PC-9 (cell line): ENCODE results near the gene ACKR2. TPM values are rescaled to one million over a fixed set of nuclear protein-coding genes. Genes with fewer than 3 reads are reported as not detected.

Experiments used
- BruUV-seq: library from RNA; stranded (reverse); fragments of 400-500 nt; replicated peaks from 2 replicates; lab custom pipeline; 2021; lab: Mats Ljungman, UMichigan
- CTCF ChIA-PET: fragments of 300-600 bp; sonication (Branson Sonifier 250); formaldehyde crosslinking; loops from one replicate; lab custom pipeline; 2022; ENCODE audit warnings: antibody characterized with exemption; lab: Charles Lee
- POLR2A ChIA-PET: fragments of 300-600 bp; sonication (Branson Sonifier 250); formaldehyde crosslinking; loops from one replicate; lab custom pipeline; 2022; ENCODE audit warnings: antibody characterized with exemption; ENCODE audit not compliant: unreplicated experiment; lab: Charles Lee
- DNase-seq, 2 experiments: peaks; one replicate each; pipeline versions ENCODE4 v3.0.0 to v3.0.0-alpha.2; 2015 to 2022; ENCODE audit warnings: mixed read lengths in 1 of 2
- H2AFZ ChIP-seq: fragments of 200-600 bp; sonication (generic); 2 replicates; pipeline ENCODE4 v1.8.1; 2017; ENCODE audit warnings: antibody characterized with exemption
- H3F3A ChIP-seq: fragments of 200-600 bp; sonication (generic); 2 replicates; pipeline ENCODE4 v1.8.1; 2017; ENCODE audit warnings: antibody characterized with exemption, mild to moderate bottlenecking, low read depth; ENCODE audit not compliant: insufficient read depth
- H3K27ac ChIP-seq: fragments of 200-600 bp; sonication (generic); 2 replicates; pipeline ENCODE4 v1.6.1; 2016; ENCODE audit warnings: mixed run types
- H3K27me3 ChIP-seq: fragments of 200-600 bp; sonication (generic); 2 replicates; pipeline ENCODE4 v1.6.1; 2016; ENCODE audit warnings: low read depth, mixed run types; ENCODE audit not compliant: insufficient read depth
- H3K36me3 ChIP-seq: fragments of 200-600 bp; sonication (generic); 2 replicates; pipeline ENCODE4 v1.6.1; 2016; ENCODE audit warnings: low read depth, mixed run types
- H3K4me1 ChIP-seq: fragments of 200-600 bp; sonication (generic); replicated peaks from 2 replicates; pipeline ENCODE4 v1.6.1; 2016; ENCODE audit warnings: mixed run types; ENCODE audit not compliant: insufficient read depth
- H3K4me2 ChIP-seq: fragments of 200-600 bp; sonication (generic); 2 replicates; pipeline ENCODE4 v1.6.1; 2017; ENCODE audit warnings: mixed run types
- H3K4me3 ChIP-seq: fragments of 200-600 bp; sonication (generic); 2 replicates; pipeline ENCODE4 v1.6.1; 2016; ENCODE audit warnings: mixed run types
- H3K79me2 ChIP-seq: fragments of 200-600 bp; sonication (generic); 2 replicates; pipeline ENCODE4 v1.6.1; 2017; ENCODE audit warnings: low read depth, mixed run types
- H3K9me2 ChIP-seq: fragments of 200-600 bp; sonication (generic); 2 replicates; pipeline ENCODE4 v1.8.1; 2017; ENCODE audit warnings: mild to moderate bottlenecking; ENCODE audit not compliant: insufficient read depth
- H3K9me3 ChIP-seq: fragments of 200-600 bp; sonication (generic); 2 replicates; pipeline ENCODE4 v1.8.1; 2016; ENCODE audit warnings: low read depth; ENCODE audit not compliant: insufficient read depth
- H4K20me1 ChIP-seq: fragments of 200-600 bp; sonication (generic); 2 replicates; pipeline ENCODE4 v1.8.1; 2017; ENCODE audit not compliant: insufficient read depth
- EZH2 ChIP-seq: fragments of 200-600 bp; sonication (generic); IDR thresholded peaks from 2 replicates; pipeline ENCODE4 v1.8.0; 2017; ENCODE audit warnings: antibody characterized with exemption, low read depth
- intact Hi-C: fragments of 100-400 bp; cut with micrococcal nuclease; formaldehyde crosslinking; loops from one replicate; pipeline ENCODE4 v1.10.0; 2022; ENCODE audit not compliant: unreplicated experiment
- total RNA-seq: library from RNA; stranded (reverse); gene quantifications from 2 replicates; pipeline ENCODE4 v1.2.3, GENCODE V29; 2021
- TF ChIP-seq, protein P1 (sequence below): fragments of 200-600 bp; sonication (generic); conservative IDR thresholded peaks from 2 replicates; pipeline ENCODE4 v1.6.1; 2017; ENCODE audit warnings: mixed run types, antibody characterized with exemption, mild to moderate bottlenecking, moderate library complexity

ACKR2 gene
- total RNA-seq, 1 experiment from 2014 or later = 2.9 TPM

DNA sequence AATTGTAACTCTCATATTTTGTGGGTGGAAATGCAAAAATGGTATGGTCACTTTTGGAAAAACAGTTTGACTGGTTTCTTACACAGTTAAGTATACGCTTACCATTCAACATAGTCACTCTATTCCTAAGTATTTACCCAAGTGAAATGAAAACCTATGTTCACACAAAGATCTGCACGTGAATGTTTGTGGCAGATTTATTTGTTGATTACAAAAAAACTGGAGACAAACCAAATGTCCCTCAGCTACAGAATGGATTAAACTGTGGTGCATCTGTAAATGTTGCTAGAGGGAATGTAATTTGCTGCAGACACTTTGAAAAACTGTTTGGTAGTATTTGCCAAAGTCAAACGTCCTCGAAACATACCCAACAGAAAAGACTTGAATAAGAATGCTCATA, 29.3 kb downstream of the ACKR2 start:
- no TSS peak for BruUV-seq
- H3K79me2 ChIP-seq = no peaks in the 10 kb centered on the region
- H3F3A ChIP-seq = no peaks in the 10 kb centered on the region
- H2AFZ ChIP-seq = no peak overlapping the region
- no peak overlapping the region for H3K27ac ChIP-seq
- no peak overlapping the region for H3K4me2 ChIP-seq
- DNase-seq = no peak
- H3K4me3 ChIP-seq = no peak overlapping the region
- no peaks in the 10 kb centered on the region for H3K9me3 ChIP-seq
- CTCF ChIA-PET = no interaction called here
- no peaks in the 10 kb centered on the region for H3K4me1 ChIP-seq
- H3K27me3 ChIP-seq = no peaks in the 10 kb centered on the region
- H3K9me2 ChIP-seq = no peaks in the 10 kb centered on the region
- no peaks in the 10 kb centered on the region for H3K36me3 ChIP-seq
- intact Hi-C loops = loop anchor here (5.0 kb wide), 1 partner anchor 611 kb away; no protein-coding TSS in a partner anchor
- POLR2A ChIA-PET = no interaction called here
- TF ChIP-seq, protein P1, sequence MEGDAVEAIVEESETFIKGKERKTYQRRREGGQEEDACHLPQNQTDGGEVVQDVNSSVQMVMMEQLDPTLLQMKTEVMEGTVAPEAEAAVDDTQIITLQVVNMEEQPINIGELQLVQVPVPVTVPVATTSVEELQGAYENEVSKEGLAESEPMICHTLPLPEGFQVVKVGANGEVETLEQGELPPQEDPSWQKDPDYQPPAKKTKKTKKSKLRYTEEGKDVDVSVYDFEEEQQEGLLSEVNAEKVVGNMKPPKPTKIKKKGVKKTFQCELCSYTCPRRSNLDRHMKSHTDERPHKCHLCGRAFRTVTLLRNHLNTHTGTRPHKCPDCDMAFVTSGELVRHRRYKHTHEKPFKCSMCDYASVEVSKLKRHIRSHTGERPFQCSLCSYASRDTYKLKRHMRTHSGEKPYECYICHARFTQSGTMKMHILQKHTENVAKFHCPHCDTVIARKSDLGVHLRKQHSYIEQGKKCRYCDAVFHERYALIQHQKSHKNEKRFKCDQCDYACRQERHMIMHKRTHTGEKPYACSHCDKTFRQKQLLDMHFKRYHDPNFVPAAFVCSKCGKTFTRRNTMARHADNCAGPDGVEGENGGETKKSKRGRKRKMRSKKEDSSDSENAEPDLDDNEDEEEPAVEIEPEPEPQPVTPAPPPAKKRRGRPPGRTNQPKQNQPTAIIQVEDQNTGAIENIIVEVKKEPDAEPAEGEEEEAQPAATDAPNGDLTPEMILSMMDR = no peak
- TF ChIP-seq EZH2 = no peak
- H4K20me1 ChIP-seq = no peaks in the 10 kb centered on the region

DNA sequence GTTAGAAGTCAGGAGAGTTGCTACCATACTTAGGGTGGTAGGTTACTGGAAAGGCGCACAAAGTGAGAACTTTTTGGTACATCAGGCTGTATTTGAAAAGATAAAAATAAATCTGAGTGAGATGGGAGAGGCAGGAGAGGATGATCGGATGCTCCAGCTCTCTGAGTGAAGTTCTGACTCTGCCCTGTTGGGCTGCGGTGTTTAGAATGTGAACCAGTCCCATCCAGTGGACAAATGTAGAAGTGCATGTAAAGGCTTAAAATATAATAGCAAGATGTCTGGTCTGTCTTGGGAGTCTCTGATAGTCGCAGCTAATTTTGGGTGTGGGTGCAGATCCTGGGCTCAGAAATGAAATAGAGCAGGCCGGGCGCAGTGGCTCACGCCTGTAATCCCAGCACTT, 30.4 kb downstream of the ACKR2 start:
- Histone ChIP-seq H2AFZ (no peak overlapping the region), H3K9me2 (no peaks in the 10 kb centered on the region), H3K4me1 (no peaks in the 10 kb centered on the region), H3K27me3 (no peaks in the 10 kb centered on the region), H3K27ac (no peak overlapping the region), H3K36me3 (no peaks in the 10 kb centered on the region), H4K20me1 (no peaks in the 10 kb centered on the region), H3K79me2 (no peaks in the 10 kb centered on the region), H3K4me2 (no peak overlapping the region), H3F3A (no peaks in the 10 kb centered on the region), H3K9me3 (no peaks in the 10 kb centered on the region), H3K4me3 (no peak overlapping the region)
- peak; percentile 34 to 44 for DNase-seq
- ChIA-PET CTCF (interaction anchor here (1.0 to 1.7 kb wide), 3 partner anchors 8 to 51 kb away, joined by 3 to 6 read pairs (median 3); no protein-coding TSS in a partner anchor), POLR2A (no interaction called here)
- BruUV-seq = no TSS peak
- intact Hi-C loops = loop anchor here (1.0 to 5.0 kb wide), 2 partner anchors 58 to 612 kb away; no protein-coding TSS in a partner anchor
- TF ChIP-seq, protein P1 = peak; percentile 76
- no peak for TF ChIP-seq EZH2

DNA sequence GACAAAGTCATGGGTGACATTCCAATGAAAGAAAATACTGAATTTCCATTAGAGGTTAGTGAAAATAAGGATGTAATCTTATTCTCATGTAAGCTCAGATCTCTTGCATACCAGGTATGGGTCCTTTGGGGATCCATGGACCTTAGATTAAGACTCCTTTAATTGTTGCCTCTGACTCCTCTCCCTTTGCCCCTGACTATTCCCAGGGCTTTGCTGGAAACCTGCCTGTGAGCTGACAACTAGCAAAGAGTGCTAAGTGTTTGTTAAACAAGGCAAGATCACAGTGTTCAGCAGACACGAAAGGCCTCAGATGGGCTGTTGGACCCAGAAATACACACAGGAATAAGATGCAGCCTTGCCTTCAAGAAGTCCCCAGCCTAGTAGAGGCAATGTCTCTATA, 32.1 kb downstream of the ACKR2 start:
- H3K27me3 ChIP-seq = no peaks in the 10 kb centered on the region
- no peaks in the 10 kb centered on the region for H4K20me1 ChIP-seq
- POLR2A ChIA-PET = no interaction called here
- CTCF ChIA-PET = no interaction called here
- no peaks in the 10 kb centered on the region for H3K36me3 ChIP-seq
- no peak overlapping the region for H2AFZ ChIP-seq
- BruUV-seq = no TSS peak
- DNase-seq = no peak
- no peak overlapping the region for H3K4me3 ChIP-seq
- H3K27ac ChIP-seq = no peak overlapping the region
- no peaks in the 10 kb centered on the region for H3K9me3 ChIP-seq
- TF ChIP-seq, protein P1 = no peak
- TF ChIP-seq EZH2 = no peak
- no peak overlapping the region for H3K4me2 ChIP-seq
- intact Hi-C loops = no loop called here
- H3K9me2 ChIP-seq = no peaks in the 10 kb centered on the region
- no peaks in the 10 kb centered on the region for H3K79me2 ChIP-seq
- H3F3A ChIP-seq = no peaks in the 10 kb centered on the region
- no peaks in the 10 kb centered on the region for H3K4me1 ChIP-seq
